OCI-LY1 (cell line): ENCODE measurements around the gene GALNTL6.

Experiments used
- CTCF ChIP-seq: fragments of 200-600 bp; sonication (generic), shearing (Covaris generic); IDR thresholded peaks from 2 replicates; pipeline ENCODE4 v1.5.1; 2017; ENCODE audit warnings: mild to moderate bottlenecking, antibody characterized with exemption, low read length, moderate library complexity, mixed read lengths
- EZH2 ChIP-seq: fragments of 200-600 bp; sonication (generic), shearing (Covaris generic); IDR thresholded peaks from 2 replicates; pipeline ENCODE4 v1.8.0; 2017; ENCODE audit warnings: borderline replicate concordance, mixed run types, mild to moderate bottlenecking, antibody characterized with exemption, low read length, moderate library complexity, mixed read lengths

GRCh38 chr4:172727631-172728030 lies 914.4 kb downstream of the GALNTL6 start:
- TF ChIP-seq CTCF (no peak), EZH2 (no peak)
